ENCODE results near the gene RPLP1.

GRCh38 chr15:69443032-69443611, 9.5 kb upstream of the RPLP1 start:
- TF ChIP-seq EZH2 (IDR thresholded peaks at IDR 0.05; ENCODE audit: borderline replicate concordance, low read depth, low read length, poor library complexity, severe bottlenecking) (no peak), CTCF (conservative IDR thresholded peaks at IDR 0.05; ENCODE audit: low read depth, low read length) (no peak)
